Body of pancreas (tissue), 4 donors: ENCODE results near the gene C19orf47.

Experiments
- CTCF ChIP-seq, 7 experiments: fragments of 450-650 bp in 4 of 7; fragments of 200-600 bp in 3 of 7; sonication (generic) in 3 of 7; IDR thresholded peaks; one replicate each; pipeline ENCODE4 v1.5.1; 2016 to 2019; ENCODE audit warnings: antibody characterized with exemption in 7 of 7
- POLR2A ChIP-seq, 3 donors: fragments of 450-650 bp; IDR thresholded peaks; one replicate each; pipeline ENCODE4 v1.6.1; 2016; ENCODE audit warnings: antibody characterized with exemption in 3 of 3, mild to moderate bottlenecking in 2 of 3

- TF ChIP-seq CTCF (IDR thresholded peaks at IDR 0.05) (no peak), POLR2A (IDR thresholded peaks at IDR 0.05) (no peak)
Measured at GRCh38 chr19:40332669-40333068, 15.5 kb downstream of the C19orf47 start.
